Mesothelial cell of epicardium (in vitro differentiated cells): ENCODE measurements around the gene KDR. TPM values are rescaled to one million over a fixed set of nuclear protein-coding genes. Genes with fewer than 3 reads are reported as not detected.

Experiments
- DNase-seq, 2 experiments: peaks; one replicate each; pipeline ENCODE4 v3.0.0; 2021; ENCODE audit warnings: low spot score in 2 of 2; ENCODE audit not compliant: unreplicated experiment in 2 of 2
- H3K27ac Mint-ChIP-seq: 2 replicates; pipeline ENCODE4 v1.8.0; 2021; ENCODE audit warnings: mixed read lengths
- H3K27me3 Mint-ChIP-seq: 2 replicates; pipeline ENCODE4 v1.8.0; 2021; ENCODE audit warnings: low read depth, mixed read lengths
- H3K36me3 Mint-ChIP-seq: 2 replicates; pipeline ENCODE4 v1.8.0; 2021; ENCODE audit warnings: mixed read lengths
- H3K4me1 Mint-ChIP-seq: 2 replicates; pipeline ENCODE4 v1.8.0; 2021; ENCODE audit warnings: mixed read lengths
- H3K4me3 Mint-ChIP-seq: 2 replicates; pipeline ENCODE4 v1.8.0; 2021; ENCODE audit warnings: mild to moderate bottlenecking, moderate library complexity, mixed read lengths
- H3K9me3 Mint-ChIP-seq: 2 replicates; pipeline ENCODE4 v1.8.0; 2021; ENCODE audit warnings: mixed read lengths
- total RNA-seq: library from RNA; stranded (reverse); gene quantifications from 3 replicates; pipeline ENCODE4 v1.2.1, GENCODE V29; 2021
- TF ChIP-seq, protein P1 (sequence below): fragments of 200-600 bp; sonication (generic); IDR thresholded peaks from one replicate; pipeline ENCODE4 v1.5.0; 2021; ENCODE audit warnings: antibody characterized with exemption; ENCODE audit not compliant: unreplicated experiment

The KDR gene
- total RNA-seq, 1 donor from 2014 or later: 48.5 TPM

DNA sequence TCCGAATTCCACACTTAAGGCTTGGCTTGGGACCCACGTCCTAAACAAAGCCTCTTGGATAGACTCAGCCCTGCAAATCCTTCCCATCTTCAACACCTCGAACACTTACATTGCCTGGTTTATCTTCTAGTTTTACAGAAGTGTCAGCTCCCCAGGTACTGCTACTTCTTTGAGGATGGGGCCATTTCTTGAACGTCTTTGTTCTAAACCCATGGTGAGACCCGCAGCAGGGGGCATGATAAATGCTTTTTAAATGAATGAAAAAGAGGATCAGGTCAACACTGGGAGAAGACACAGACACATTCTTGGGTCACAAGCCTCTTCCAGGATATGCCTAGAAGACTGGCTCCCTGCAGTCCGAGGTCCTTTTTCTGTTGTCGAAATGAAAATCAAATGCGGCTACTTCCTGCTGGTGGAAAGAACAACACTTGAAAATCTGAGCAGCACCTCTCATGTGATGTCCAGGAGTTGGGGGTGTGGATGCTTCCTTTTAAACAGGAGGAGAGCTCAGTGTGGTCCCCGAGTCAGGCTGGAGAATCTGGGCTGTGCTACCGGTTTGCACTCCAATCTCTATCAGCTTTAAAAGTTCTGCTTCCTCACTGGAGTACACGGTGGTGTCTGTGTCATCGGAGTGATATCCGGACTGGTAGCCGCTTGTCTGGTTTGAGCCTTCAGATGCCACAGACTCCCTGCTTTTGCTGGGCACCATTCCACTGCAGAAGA lies 45.8 kb downstream of the KDR start:
- H3K4me1 Mint-ChIP-seq: peaks cover 37% of the 10 kb centered on the region
- peaks cover 29% of the 10 kb centered on the region for H3K36me3 Mint-ChIP-seq
- H3K9me3 Mint-ChIP-seq: no peaks in the 10 kb centered on the region
- TF ChIP-seq, protein P1, sequence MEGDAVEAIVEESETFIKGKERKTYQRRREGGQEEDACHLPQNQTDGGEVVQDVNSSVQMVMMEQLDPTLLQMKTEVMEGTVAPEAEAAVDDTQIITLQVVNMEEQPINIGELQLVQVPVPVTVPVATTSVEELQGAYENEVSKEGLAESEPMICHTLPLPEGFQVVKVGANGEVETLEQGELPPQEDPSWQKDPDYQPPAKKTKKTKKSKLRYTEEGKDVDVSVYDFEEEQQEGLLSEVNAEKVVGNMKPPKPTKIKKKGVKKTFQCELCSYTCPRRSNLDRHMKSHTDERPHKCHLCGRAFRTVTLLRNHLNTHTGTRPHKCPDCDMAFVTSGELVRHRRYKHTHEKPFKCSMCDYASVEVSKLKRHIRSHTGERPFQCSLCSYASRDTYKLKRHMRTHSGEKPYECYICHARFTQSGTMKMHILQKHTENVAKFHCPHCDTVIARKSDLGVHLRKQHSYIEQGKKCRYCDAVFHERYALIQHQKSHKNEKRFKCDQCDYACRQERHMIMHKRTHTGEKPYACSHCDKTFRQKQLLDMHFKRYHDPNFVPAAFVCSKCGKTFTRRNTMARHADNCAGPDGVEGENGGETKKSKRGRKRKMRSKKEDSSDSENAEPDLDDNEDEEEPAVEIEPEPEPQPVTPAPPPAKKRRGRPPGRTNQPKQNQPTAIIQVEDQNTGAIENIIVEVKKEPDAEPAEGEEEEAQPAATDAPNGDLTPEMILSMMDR: no peak
- DNase-seq: no peak
- peak overlapping the region; percentile 48 for H3K27ac Mint-ChIP-seq
- no peak overlapping the region for H3K4me3 Mint-ChIP-seq
- no peaks in the 10 kb centered on the region for H3K27me3 Mint-ChIP-seq

DNA sequence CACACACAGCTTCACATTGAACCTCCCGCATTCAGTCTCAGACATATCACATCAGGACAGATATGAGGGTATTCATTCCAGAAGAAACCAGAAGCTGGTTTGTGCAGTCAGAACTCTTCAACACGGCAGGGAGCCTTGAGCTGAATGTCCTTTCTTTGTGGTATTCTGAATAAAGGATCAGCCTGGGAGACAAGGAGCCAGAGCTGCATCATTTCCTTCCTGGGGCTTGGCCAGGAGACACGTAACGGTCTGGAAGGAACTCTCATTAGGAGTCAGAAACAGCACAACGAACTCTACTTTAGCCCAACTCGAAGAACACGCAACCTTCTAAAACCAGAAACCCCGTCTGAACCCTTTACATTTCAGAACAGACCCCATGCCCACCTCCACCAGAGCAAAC lies 46.4 kb downstream of the KDR start:
- Mint-ChIP-seq H3K4me3 (no peak overlapping the region), H3K9me3 (no peaks in the 10 kb centered on the region), H3K27ac (peak overlapping the region; percentile 48), H3K36me3 (peaks cover 29% of the 10 kb centered on the region), H3K4me1 (peaks cover 39% of the 10 kb centered on the region), H3K27me3 (no peaks in the 10 kb centered on the region)
- no peak for DNase-seq
- TF ChIP-seq, protein P1: no peak

GRCh38 chr4:55077577-55077976 lies 47.8 kb downstream of the KDR start:
- no peak overlapping the region for H3K27ac Mint-ChIP-seq
- H3K27me3 Mint-ChIP-seq: no peaks in the 10 kb centered on the region
- DNase-seq: no peak
- no peak overlapping the region for H3K4me3 Mint-ChIP-seq
- TF ChIP-seq, protein P1: no peak
- H3K9me3 Mint-ChIP-seq: no peaks in the 10 kb centered on the region
- peaks cover 49% of the 10 kb centered on the region for H3K4me1 Mint-ChIP-seq
- peaks cover 25% of the 10 kb centered on the region for H3K36me3 Mint-ChIP-seq

DNA sequence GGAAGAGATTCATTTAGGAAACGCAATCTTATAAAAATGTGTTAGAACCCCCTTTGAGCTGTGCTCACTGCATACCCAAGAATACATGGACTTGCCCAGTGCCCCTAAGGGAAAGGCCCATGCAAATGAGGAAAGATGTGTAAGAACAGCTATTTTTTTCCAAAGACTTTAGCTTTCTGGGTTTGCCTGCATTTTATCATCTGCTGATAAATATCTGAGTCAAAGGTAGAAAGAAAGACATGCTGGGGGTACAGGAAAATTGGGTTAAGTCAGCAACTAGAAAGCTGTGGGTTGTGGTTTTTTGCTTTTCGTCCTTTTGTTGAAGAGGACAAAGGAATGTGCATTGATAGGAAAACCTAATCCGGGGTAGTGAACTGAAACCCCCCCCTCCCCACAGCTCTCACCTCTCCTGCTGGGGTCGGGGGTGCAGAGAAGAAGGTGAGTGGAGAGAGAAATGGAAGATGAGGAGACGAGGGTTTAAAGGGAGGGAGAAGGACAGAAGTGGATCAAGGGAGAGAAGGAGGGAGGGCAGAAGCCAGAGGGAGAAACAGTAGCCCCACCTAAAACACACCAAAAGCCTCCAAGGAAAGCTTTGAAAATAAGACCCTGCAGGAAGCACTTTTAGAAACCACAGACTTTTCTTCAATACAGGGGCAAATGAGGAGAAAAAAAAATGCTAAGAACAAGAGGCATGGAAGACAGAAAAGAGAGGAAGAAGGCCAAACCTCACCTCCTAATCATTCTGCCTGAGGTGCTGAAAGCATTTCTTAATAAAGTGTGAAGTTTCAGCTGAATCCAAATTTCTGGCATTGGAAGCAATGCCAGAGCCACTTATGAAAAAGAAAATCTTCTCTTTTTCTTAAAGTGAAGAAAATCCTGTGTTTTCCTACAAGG lies 49.3 kb downstream of the KDR start:
- TF ChIP-seq, protein P1: no peak
- Mint-ChIP-seq H3K9me3 (no peaks in the 10 kb centered on the region), H3K27me3 (no peaks in the 10 kb centered on the region), H3K4me1 (peaks cover 54% of the 10 kb centered on the region), H3K27ac (peak overlapping the region; percentile 96), H3K4me3 (no peak overlapping the region), H3K36me3 (peaks cover 16% of the 10 kb centered on the region)
- DNase-seq: no peak

- DNase-seq: no peak
These were observed 50.0 kb downstream of the KDR start for GRCh38 chr4:55075376-55075775.

More at GRCh38 chr4:55075376-55075775, 50.0 kb downstream of the KDR start:
- Mint-ChIP-seq H3K36me3 (peaks cover 16% of the 10 kb centered on the region), H3K27ac (peak overlapping the region; percentile 96), H3K9me3 (no peaks in the 10 kb centered on the region), H3K4me1 (peaks cover 49% of the 10 kb centered on the region), H3K27me3 (no peaks in the 10 kb centered on the region), H3K4me3 (no peak overlapping the region)
- TF ChIP-seq, protein P1: no peak
